Retinal pigment epithelial cell (primary cell): ENCODE measurements around the gene APOL5.
"Not testable (repeated sequence)": the region's sequence is repeated elsewhere in the genome, so short reads cannot be mapped to it uniquely, and the experiment has no call there.

Experiments used
- DNase-seq: peaks from one replicate; pipeline ENCODE4 v3.0.0-alpha.2; 2010; ENCODE audit warnings: low read depth
- H3K4me3 ChIP-seq: 2 replicates; pipeline ENCODE4 v1.5.1; 2011; ENCODE audit warnings: mild to moderate bottlenecking, low read length, control low read depth, moderate library complexity
- CTCF ChIP-seq: conservative IDR thresholded peaks from 2 replicates; pipeline ENCODE4 v1.5.1; 2011; ENCODE audit warnings: low read depth, low read length, control low read depth, inconsistent platforms

Gene APOL5

GRCh38 chr22:35735542-35735941 lies 17.9 kb downstream of the APOL5 start:
- no peak overlapping the region for H3K4me3 ChIP-seq
- no peak for DNase-seq
- no peak for TF ChIP-seq CTCF

- no peak overlapping the region for H3K4me3 ChIP-seq
- no peak for TF ChIP-seq CTCF
- DNase-seq = no peak
Measured at GRCh38 chr22:35736166-35736565, 18.5 kb downstream of the APOL5 start.

DNA sequence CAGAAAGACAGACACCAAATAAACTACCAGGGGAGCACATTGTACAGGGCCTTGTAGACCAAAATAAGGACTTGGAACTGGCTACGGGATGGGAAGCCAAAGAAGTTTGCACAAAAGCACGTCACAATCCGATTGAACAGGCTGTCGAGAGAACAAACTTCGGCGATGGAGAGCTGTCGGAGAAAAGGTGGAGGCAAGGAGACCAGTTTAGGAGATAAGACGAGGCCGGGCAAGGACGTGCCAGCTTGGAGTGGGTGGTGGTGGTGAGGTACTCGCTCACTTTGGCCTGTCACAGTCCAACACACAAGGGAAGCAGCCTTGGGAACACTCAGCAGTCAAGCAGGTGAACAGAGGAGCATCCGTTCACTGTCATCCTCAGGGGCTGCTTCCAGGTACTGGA lies 19.0 kb downstream of the APOL5 start:
- H3K4me3 ChIP-seq = no peak overlapping the region
- DNase-seq = no peak
- no peak for TF ChIP-seq CTCF

DNA sequence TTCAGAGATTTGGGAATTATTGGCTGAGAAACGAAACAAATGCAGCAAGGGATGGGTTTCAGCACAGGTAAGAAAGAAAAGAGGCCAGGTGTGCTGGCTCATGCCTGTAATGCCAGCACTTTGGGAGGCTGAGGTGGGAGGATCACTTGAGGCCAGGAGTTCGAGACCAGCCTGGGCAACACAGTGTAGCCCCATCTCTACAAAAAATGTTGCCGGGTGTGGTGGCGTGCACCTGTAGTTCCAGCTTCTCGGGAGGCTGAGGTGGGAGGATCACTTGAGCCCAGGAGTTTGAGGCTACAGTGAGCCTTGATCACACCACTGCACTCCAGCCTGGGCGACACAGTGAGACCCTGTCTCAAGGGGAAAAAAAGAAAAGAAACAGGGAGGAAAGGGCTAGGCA lies 20.2 kb downstream of the APOL5 start:
- H3K4me3 ChIP-seq, DNase-seq: not testable (repeated sequence)

- H3K4me3 ChIP-seq = no peak overlapping the region
- no peak for DNase-seq
- TF ChIP-seq CTCF = peak; percentile 21
Measured at GRCh38 chr22:35739076-35739930, 21.6 kb downstream of the APOL5 start.

GRCh38 chr22:35739931-35740380 lies 22.3 kb downstream of the APOL5 start:
- no peak for DNase-seq
- TF ChIP-seq CTCF = no peak
- H3K4me3 ChIP-seq = no peak overlapping the region

DNA sequence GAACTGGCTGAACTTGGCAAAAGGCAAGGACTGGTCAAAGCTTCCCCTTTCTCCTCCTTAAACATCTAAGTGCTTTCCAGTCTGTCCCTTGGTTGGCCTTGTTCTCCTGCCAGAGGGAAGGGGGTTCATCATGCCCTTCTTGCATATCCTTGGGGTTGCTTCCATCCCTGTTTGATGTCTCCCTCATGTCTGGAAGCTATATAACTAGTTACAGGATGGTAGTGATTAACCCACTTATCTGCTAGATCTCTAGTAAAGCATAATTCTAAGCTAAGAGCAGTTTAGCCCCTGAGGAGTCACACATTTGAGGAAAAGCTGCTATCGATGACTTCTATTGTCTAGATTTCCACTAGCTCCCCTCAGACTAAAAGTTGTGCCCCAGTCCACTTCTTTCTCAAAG lies 22.9 kb downstream of the APOL5 start:
- no peak overlapping the region for H3K4me3 ChIP-seq
- no peak for TF ChIP-seq CTCF
- DNase-seq = no peak
